ENCODE data around the gene PLXNA2. TPM values are rescaled to one million over a fixed set of nuclear protein-coding genes. Genes with fewer than 3 reads are reported as not detected.

The PLXNA2 gene
- total and polyA plus RNA-seq, 2 of the 4 experiments (the other 2 are of a cell fraction) = 0.72 to 1.1 TPM

- 63% methylated on average over 1 of the region's 5 CpGs; no CpG with 5 or more reads in 1 of the 2 experiments for WGBS, 2 experiments (ENCODE audit: extremely low coverage in 2 of 2, insufficient read length in 1 of 2)
- H2BK15ac ChIP-seq (ENCODE audit: low read depth, low read length) = no peak overlapping the region
- no peak overlapping the region for H2AK9ac ChIP-seq (replicated peaks; ENCODE audit: low read depth, low read length, poor library complexity)
- no peaks in the 10 kb centered on the region for H3K36me3 ChIP-seq (ENCODE audit: control insufficient read depth, insufficient read depth, low read length)
- H4K8ac ChIP-seq (ENCODE audit: low read depth in 2 of 2, low read length in 2 of 2) = no peak overlapping the region
- intact Hi-C loops (cut with micrococcal nuclease) (loop anchor here (5.0 to 10.0 kb wide), 2 partner anchors 360 to 1107 kb away; no protein-coding TSS in a partner anchor), dilution Hi-C loops (cut with HindIII; ENCODE audit: low sequenced_read_pairs, unreplicated experiment) (no loop called here), in situ Hi-C loops (cut with MboI; ENCODE audit: low sequenced_read_pairs) (loop anchor here (5.0 kb wide), 1 partner anchor 225 kb away; no protein-coding TSS in a partner anchor)
- ATAC-seq (ENCODE audit: low read depth) (no peak), DNase-seq (no peak)
- no peak overlapping the region for H3K18ac ChIP-seq (ENCODE audit: low read depth, low read length)
- no peak overlapping the region for H3K56ac ChIP-seq (ENCODE audit: extremely low read depth, insufficient read depth, low read length)
- no peak overlapping the region for H2BK120ac ChIP-seq (ENCODE audit: low read depth, low read length)
- BruUV-seq (replicated peaks) = no TSS peak
- H3K27me3 ChIP-seq (ENCODE audit: control insufficient read depth, insufficient read depth, low read length) = peaks cover 32% of the 10 kb centered on the region
- POLR2A ChIA-PET (ENCODE audit: unreplicated experiment) = no interaction called here
- H2BK5ac ChIP-seq (ENCODE audit: low read depth, low read length, poor library complexity, severe bottlenecking) = no peak overlapping the region
- H3K9me1 ChIP-seq (ENCODE audit: insufficient read depth, low read length) = no peaks in the 10 kb centered on the region
- no peaks in the 10 kb centered on the region for H3K9me3 ChIP-seq (ENCODE audit: control insufficient read depth, insufficient read depth, low read length)
- H3K27ac ChIP-seq (ENCODE audit: insufficient read depth, low read length) = no peak overlapping the region
- no peak overlapping the region for H3K23ac ChIP-seq (ENCODE audit: low read depth, low read length)
- H4K20me1 ChIP-seq (ENCODE audit: insufficient read depth, low read length) = no peaks in the 10 kb centered on the region
- CTCF ChIA-PET = interaction anchor here (0.6 kb wide), 1 partner anchor 100 kb away, joined by 3 read pairs; no protein-coding TSS in a partner anchor
- H2AK5ac ChIP-seq (ENCODE audit: low read depth, low read length) = no peak overlapping the region
- H2BK20ac ChIP-seq (ENCODE audit: low read depth, low read length) = no peak overlapping the region
- H4K91ac ChIP-seq (ENCODE audit: insufficient read depth, low read depth, low read length) = no peak overlapping the region
- no peak overlapping the region for H3K4ac ChIP-seq (ENCODE audit: low read depth, low read length)
- no peak overlapping the region for H2AFZ ChIP-seq (replicated peaks; ENCODE audit: low read length, poor library complexity)
- no peak overlapping the region for H3K14ac ChIP-seq (replicated peaks; ENCODE audit: low read depth, low read length)
- no peak overlapping the region for H4K5ac ChIP-seq (ENCODE audit: low read depth, low read length)
- H3K79me1 ChIP-seq (ENCODE audit: low read depth in 1 of 2, low read length in 2 of 2) = peaks cover 0 to 3% of the 10 kb centered on the region in 2 experiments; a peak in 1 of 4 replicates
- no peak for TF ChIP-seq RCOR1 (IDR thresholded peaks at IDR 0.05; ENCODE audit: insufficient replicate concordance, low read length)
- TF ChIP-seq CEBPB (IDR thresholded peaks at IDR 0.05; ENCODE audit: low read depth, low read length) = no peak
- no peak for TF ChIP-seq POLR2A (IDR thresholded peaks at IDR 0.05; ENCODE audit: low read depth, low read length)
- no peak for TF ChIP-seq MXI1 (IDR thresholded peaks at IDR 0.05; ENCODE audit: borderline replicate concordance, low read depth, low read length)
- TF ChIP-seq SMC3 (IDR thresholded peaks at IDR 0.05; ENCODE audit: low read depth, low read length) = no peak
- no peak for TF ChIP-seq MAZ (IDR thresholded peaks at IDR 0.05; ENCODE audit: borderline replicate concordance, low read depth, low read length)
- TF ChIP-seq MAFK (IDR thresholded peaks at IDR 0.05; ENCODE audit: low read depth, low read length) = no peak
- no peak for TF ChIP-seq FOS (IDR thresholded peaks at IDR 0.05; ENCODE audit: low read depth, low read length)
- TF ChIP-seq USF2 (IDR thresholded peaks at IDR 0.05; ENCODE audit: low read depth, low read length) = no peak
- TF ChIP-seq NFE2L2 (IDR thresholded peaks at IDR 0.05; ENCODE audit: low read depth, low read length) = no peak
- TF ChIP-seq, protein P1, sequence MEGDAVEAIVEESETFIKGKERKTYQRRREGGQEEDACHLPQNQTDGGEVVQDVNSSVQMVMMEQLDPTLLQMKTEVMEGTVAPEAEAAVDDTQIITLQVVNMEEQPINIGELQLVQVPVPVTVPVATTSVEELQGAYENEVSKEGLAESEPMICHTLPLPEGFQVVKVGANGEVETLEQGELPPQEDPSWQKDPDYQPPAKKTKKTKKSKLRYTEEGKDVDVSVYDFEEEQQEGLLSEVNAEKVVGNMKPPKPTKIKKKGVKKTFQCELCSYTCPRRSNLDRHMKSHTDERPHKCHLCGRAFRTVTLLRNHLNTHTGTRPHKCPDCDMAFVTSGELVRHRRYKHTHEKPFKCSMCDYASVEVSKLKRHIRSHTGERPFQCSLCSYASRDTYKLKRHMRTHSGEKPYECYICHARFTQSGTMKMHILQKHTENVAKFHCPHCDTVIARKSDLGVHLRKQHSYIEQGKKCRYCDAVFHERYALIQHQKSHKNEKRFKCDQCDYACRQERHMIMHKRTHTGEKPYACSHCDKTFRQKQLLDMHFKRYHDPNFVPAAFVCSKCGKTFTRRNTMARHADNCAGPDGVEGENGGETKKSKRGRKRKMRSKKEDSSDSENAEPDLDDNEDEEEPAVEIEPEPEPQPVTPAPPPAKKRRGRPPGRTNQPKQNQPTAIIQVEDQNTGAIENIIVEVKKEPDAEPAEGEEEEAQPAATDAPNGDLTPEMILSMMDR (conservative IDR thresholded peaks at IDR 0.05; ENCODE audit: low read depth, low read length) = no peak
- peaks cover 5% of the 10 kb centered on the region; the same call in 1 of the 2 replicates for H3K4me1 ChIP-seq (ENCODE audit: control insufficient read depth, insufficient read depth, low read length)
- H3K4me2 ChIP-seq (ENCODE audit: low read depth, low read length) = no peak overlapping the region
- no peak overlapping the region for H3K9ac ChIP-seq (ENCODE audit: low read depth, low read length)
- no peak overlapping the region for H3K4me3 ChIP-seq (ENCODE audit: insufficient read depth, low read depth, low read length)
These were observed 3.5 kb upstream of the PLXNA2 start for GRCh38 chr1:208247696-208248095.
